ENCODE measurements around the gene WTIP.
"Not testable (repeated sequence)": the region's sequence is repeated elsewhere in the genome, so short reads cannot be mapped to it uniquely, and the experiment has no call there.

The WTIP gene

GRCh38 chr19:34480971-34481841 lies at the start of gene WTIP:
Gene WTIP (plus strand): TSS chr19:34481758. CDS start chr19:34481975, 217 bp downstream.
- no peak for DNase-seq

DNA sequence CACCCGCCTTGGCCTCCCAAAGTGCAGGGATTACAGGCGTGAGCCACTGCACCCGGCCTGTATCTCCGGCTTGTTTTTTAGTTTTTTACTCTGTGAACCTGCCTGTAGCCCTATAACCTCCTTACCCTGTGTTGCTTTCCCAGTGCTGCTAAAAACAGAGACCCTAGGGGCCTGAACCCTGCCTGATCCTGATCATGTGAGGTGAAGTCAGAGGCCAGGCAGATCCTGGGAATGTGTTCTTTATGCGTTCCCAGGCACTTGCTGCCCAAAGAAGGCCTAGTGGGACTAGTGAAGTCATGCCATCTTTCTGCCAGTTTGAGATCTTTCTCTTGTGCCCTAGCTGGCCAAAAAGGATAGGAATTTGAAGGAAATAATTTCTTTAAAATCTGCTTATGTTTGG lies 48.8 kb upstream of the WTIP start:
- DNase-seq, result no peak

GRCh38 chr19:34436716-34437115 lies 44.8 kb upstream of the WTIP start:
- no peak for DNase-seq

DNA sequence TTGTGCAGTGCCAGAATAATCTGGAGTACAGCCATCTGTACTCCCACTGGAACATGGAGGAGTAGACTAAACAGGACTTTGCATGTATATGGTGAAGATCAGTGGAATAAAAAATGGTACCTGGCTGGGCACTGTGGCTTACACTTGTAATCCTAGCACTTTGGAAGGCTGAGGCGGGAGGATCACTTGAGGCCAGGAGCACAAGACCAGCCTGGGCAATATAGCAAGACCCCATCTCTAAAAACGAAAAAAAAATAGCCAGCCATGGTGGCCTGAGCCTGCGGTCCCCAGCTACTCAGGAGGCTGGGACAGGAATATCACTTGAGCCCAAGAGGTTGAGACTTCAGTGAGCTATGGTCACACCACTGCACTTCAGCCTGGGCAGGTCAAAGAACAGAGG lies 33.4 kb upstream of the WTIP start:
- no peak for DNase-seq

DNA sequence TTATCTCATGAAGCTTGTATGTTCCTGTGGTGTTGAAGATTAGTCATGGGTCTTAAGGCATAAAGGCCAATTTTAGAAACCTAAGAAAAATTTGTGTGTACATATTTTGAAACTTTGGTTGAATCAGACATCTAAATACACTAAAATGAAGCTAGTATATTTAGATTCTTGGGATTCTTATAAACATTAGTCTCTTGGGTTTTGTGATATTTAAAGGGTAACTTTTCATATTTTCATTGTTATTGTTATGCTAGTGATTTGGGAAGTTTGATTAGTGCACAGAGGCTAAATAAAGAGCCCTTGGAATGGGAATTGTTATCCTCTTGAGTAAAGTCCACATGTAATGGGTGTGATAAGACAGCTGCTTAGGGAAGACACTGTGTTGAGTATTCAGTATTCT lies 28.8 kb upstream of the WTIP start:
- DNase-seq, result no peak

DNA sequence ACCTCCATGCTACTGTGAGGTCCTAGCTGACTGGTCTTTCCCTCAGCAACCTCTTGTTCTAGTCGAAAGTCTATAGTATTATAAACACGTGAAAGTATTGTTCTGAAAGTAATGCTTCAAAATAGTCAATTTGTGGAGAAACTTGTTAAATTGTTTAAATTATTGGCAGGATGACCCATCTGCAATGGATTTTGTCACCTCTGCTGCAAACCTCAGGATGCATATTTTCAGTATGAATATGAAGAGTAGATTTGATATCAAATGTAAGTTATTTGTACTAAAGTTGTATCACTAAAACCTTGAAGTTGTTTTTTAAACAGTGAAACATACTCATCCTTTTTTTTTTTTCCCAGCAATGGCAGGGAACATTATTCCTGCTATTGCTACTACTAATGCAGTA lies 27.5 kb upstream of the WTIP start:
- DNase-seq, result no peak

DNA sequence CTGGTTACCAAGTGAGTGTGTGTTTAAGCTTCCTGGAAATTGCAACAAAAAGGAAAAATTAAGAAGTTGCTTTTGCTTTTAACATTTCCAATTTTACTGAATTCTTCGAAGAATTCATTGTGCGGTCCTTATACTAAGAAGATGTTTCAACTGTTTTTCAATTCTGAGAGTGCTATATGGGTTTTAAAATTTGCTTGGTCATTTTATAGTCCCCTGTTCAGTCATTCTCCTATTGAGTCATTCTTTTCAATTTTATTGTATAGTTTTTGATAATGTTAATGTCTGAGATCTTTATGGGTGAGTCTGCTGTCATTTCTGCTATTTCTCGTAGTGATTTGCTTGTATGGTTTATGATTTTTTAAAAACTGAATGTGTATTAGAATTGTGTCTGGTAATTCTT lies 26.9 kb upstream of the WTIP start:
- DNase-seq, result no peak

DNA sequence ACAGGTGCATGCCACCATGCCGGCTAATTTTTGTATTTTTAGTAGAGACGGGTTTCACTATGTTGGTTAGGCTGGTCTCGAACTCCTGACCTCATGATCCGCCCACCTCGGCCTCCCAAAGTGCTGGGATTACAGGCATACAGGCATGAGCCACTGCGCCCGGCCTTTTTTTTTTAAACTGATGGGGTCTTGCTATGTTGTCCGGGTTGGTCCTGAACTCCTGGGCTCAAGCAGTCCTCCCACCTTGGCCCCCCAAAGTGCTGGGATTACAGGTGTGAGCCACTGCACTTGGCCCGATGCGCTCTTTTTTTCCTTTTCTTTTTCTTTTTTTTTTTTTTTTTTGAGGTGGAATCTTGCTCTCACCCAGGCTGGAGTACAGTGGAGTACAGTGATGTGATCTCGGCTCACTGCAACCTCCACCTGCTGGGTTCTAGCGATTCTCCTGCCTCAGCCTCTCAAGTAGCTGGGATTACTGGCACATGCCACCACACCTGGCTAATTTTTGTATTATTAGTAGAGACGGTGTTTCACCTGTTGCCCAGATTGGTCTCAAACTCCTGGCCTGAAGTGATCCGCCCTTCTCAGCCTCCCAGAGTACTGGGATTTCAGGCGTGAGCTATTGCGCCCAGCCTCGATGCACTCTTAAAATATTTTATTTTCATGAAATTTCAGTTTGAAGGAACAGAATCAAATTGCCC lies 25.6 kb upstream of the WTIP start:
- not testable (repeated sequence) for DNase-seq

- no peak for DNase-seq
These were observed 24.1 kb upstream of the WTIP start for GRCh38 chr19:34457446-34457845.

- DNase-seq, result no peak
These were observed 22.9 kb upstream of the WTIP start for GRCh38 chr19:34458677-34459076.

DNA sequence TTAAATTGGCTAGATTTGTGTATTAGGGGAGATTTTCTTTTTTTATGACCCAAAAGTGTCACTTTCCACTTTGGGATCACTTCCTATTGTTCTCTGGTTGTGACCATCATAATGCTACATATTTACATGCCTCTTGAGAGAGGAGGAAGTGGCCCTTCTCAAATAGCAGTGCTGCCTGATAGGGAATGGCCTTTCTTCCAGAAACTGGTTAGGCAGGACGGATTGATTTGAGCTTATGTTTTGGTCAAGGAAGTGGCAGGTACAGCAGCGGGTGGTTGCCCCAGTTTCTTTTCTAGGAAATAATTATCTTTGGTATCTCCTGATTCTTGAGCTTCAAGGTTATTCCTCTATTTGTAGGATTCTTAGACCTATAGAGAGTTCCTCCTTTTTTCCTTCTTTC lies 21.9 kb upstream of the WTIP start:
- DNase-seq, result no peak

- DNase-seq, result no peak
These were observed 20.0 kb upstream of the WTIP start for GRCh38 chr19:34461375-34462100.

DNA sequence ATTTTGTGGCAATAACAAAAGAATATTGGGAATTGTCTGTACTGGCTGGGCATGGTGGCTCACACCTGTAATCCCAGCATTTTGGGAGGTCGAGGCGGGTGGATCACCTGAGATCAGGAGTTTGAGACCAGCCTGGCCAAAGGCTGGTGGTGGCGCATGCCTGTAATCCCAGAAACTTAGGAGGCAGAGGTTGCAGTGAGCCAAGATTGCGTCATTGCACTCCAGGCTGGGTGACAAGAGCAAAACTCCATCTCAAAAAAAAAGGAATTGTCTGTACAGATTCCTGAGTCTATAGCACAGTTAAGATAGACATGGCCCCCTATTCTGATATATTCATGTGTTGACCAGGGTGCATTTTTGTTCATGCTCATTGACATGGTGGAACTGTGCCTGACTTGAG lies 16.8 kb upstream of the WTIP start:
- DNase-seq, result not testable (repeated sequence)

DNA sequence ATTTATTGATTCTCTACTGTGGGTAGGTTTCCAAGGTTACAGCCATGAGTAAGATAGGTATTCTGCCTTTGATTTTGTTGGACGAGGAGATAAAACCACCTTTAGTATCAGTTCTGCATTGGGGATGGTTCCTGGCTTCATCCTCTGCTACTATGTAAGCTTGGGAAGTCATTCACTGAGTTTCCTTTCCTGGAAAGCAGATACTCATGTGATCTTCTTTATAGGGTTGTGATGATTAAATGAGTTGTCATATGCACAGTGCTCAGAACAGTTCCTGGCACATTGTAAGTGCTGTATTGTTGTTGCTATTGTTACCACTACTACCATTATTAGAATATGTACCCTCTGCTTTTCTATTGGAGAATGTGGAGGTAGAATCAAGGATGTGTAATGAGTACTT lies 13.1 kb upstream of the WTIP start:
- DNase-seq, result no peak

- not testable (repeated sequence) for DNase-seq
These were observed 12.5 kb upstream of the WTIP start for GRCh38 chr19:34469026-34469425.

DNA sequence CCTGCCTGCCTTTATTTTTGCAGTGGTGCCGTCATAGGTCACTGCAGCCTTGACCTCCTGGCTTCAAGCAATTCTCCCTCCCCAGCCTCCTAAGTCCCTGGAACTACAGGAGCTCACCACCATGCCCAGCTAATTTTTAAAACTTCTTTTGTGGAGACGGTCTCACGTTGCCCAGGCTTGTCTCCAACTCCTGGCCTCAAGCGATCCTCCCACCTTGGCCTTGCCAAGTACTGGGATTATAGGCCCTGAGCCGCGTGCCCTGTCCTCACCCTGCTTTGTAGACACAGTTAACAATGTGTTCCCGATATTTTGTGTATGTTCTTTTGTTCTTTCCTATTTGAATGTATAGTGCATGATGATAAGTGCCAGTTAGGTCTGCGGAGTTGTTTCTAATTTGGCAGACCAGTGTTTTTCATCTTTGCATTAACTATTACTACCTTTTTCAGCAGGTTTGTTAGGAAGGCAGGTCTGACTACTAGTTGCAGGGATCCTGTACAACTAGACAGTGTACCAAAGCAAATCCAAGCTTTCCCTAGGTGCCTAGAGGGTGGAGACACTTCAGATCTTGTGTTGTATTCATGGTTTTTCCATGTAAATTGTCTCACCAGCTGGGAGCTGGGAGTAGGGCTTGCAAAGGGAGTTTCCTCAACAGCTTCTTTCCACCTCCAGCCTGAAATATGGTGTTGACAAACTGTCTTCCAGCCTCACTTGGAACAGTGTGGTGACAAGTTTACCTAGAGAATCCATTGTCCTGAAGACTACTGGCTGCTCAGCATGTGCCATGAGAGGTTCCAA lies 9.5 kb upstream of the WTIP start:
- no peak for DNase-seq

- DNase-seq, result no peak
These were observed 7.1 kb upstream of the WTIP start for GRCh38 chr19:34474233-34474989.

DNA sequence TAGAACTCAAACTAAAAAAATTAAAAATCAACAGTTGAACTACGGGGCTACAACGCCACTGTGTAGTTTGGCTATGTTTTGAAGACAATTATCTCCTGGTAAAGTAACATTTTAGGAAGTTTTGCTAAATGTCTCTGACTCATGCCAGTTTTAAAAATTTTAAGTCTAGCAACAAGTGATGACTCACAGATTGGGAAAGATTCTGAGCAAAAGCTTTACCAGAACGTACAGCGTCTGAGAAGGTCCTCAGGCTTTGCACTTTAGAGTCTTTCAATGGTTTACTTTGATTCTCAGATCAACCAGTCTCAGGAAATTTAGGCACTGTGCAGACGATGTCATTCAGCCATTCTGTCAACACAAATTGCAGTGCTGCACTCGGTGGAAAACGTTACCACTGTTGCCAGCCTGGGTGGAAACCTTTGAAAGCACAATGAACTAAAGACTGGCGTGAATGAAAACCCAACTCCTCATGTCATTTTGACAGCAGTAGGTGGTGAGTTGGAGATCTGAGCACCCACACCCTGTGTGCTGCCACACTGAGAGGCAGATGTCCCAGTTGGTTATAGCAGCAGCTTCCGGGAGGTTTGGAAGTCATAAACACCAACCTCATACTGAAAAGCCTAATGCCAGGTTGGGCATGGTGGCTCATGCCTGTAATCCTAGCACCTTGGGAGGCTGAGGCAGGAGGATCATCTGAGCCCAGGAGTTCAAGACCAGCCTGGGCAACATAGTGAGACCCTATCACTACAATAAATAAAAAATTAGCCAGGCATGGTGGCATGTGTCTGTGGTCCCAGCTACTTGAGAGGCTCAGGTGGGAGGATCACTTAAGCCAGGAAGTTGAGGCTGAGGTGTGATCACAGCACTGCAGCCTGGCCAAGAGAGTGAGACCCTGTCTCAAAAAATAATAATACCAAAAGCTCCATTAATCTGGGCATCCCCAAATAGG lies 6.3 kb upstream of the WTIP start:
- no peak for DNase-seq

GRCh38 chr19:34475975-34476594 lies 5.5 kb upstream of the WTIP start:
- no peak for DNase-seq

GRCh38 chr19:34478496-34478895 lies 3.1 kb upstream of the WTIP start:
- DNase-seq, result not testable (repeated sequence)

Measured in activated naive CD4-positive, alpha-beta T cell treated with anti-CD3 and anti-CD28 coated beads, Interleukin-2, amount 50 U/mL, for 16 hours (primary cell).